GM23338 (cell line): ENCODE measurements around the gene MTCL3.

Source experiments
- ATAC-seq: fragments of 200-7000 bp; cut with Tn5 transposase; 3 replicates; pipeline ENCODE4 v1.9.1; 2020
- DNase-seq: peaks from one replicate; pipeline ENCODE4 v3.0.0-alpha.2; 2015; ENCODE audit warnings: low spot score
- H2AFZ ChIP-seq: fragments of 200-600 bp; sonication (generic); 2 replicates; pipeline ENCODE4 v1.8.0; 2016; ENCODE audit warnings: antibody characterized with exemption, mild to moderate bottlenecking, moderate library complexity
- H3F3A ChIP-seq: fragments of 200-600 bp; sonication (generic); replicated peaks from 2 replicates; pipeline ENCODE4 v1.8.0; 2017; ENCODE audit warnings: antibody characterized with exemption, mixed run types, low read depth
- H3K27ac ChIP-seq: fragments of 200-600 bp; sonication (generic); 2 replicates; pipeline ENCODE4 v1.6.1; 2016; ENCODE audit warnings: low read depth
- H3K27me3 ChIP-seq: fragments of 200-600 bp; sonication (generic); 2 replicates; pipeline ENCODE4 v1.8.0; 2016; ENCODE audit warnings: mild to moderate bottlenecking, mixed run types, moderate library complexity; ENCODE audit not compliant: insufficient read depth
- H3K36me3 ChIP-seq: fragments of 200-600 bp; sonication (generic); 2 replicates; pipeline ENCODE4 v1.8.0; 2016; ENCODE audit warnings: mild to moderate bottlenecking; ENCODE audit not compliant: insufficient read depth
- H3K4me1 ChIP-seq: fragments of 200-600 bp; sonication (generic); 2 replicates; pipeline ENCODE4 v1.8.0; 2016; ENCODE audit warnings: mild to moderate bottlenecking, moderate library complexity; ENCODE audit not compliant: insufficient read depth
- H3K4me2 ChIP-seq: fragments of 200-600 bp; sonication (generic); 2 replicates; pipeline ENCODE4 v1.7.1; 2017; ENCODE audit warnings: mixed run types
- H3K4me3 ChIP-seq: fragments of 200-600 bp; sonication (generic); 2 replicates; pipeline ENCODE4 v1.6.1; 2016; ENCODE audit warnings: mixed run types
- H3K79me2 ChIP-seq: fragments of 200-600 bp; sonication (generic); replicated peaks from 2 replicates; pipeline ENCODE4 v1.8.0; 2017; ENCODE audit warnings: mild to moderate bottlenecking; ENCODE audit not compliant: insufficient read depth
- H3K9me2 ChIP-seq: fragments of 200-600 bp; sonication (generic); 2 replicates; pipeline ENCODE4 v1.8.0; 2017; ENCODE audit not compliant: insufficient read depth
- H4K20me1 ChIP-seq: fragments of 200-600 bp; sonication (generic); replicated peaks from 2 replicates; pipeline ENCODE4 v1.8.0; 2017; ENCODE audit warnings: mild to moderate bottlenecking; ENCODE audit not compliant: insufficient read depth
- H3K27ac Mint-ChIP-seq: 2 replicates; pipeline ENCODE4 v1.8.0; 2020; ENCODE audit warnings: inconsistent platforms, mild to moderate bottlenecking, moderate library complexity, mixed read lengths
- H3K27me3 Mint-ChIP-seq: 3 replicates; pipeline ENCODE4 v1.8.0; 2022; ENCODE audit warnings: low read depth, mild to moderate bottlenecking, moderate library complexity, mixed read lengths, inconsistent platforms; ENCODE audit not compliant: insufficient read depth, poor library complexity
- H3K36me3 Mint-ChIP-seq: 3 replicates; pipeline ENCODE4 v1.8.0; 2021; ENCODE audit warnings: low read depth, mild to moderate bottlenecking, inconsistent platforms, moderate library complexity, mixed read lengths
- H3K4me1 Mint-ChIP-seq: 3 replicates; pipeline ENCODE4 v1.8.0; 2020; ENCODE audit warnings: mild to moderate bottlenecking, inconsistent platforms, mixed read lengths
- H3K4me3 Mint-ChIP-seq: 3 replicates; pipeline ENCODE4 v1.8.0; 2021; ENCODE audit warnings: moderate library complexity, mild to moderate bottlenecking, inconsistent platforms, mixed read lengths
- H3K9me3 Mint-ChIP-seq: 3 replicates; pipeline ENCODE4 v1.8.0; 2020; ENCODE audit warnings: moderate library complexity, mild to moderate bottlenecking, inconsistent platforms, mixed read lengths
- CREB1 ChIP-seq: fragments of 250-450 bp; sonication (Bioruptor Pico); IDR thresholded peaks from 2 replicates; pipeline ENCODE4 v1.5.0; 2020; ENCODE audit warnings: low read depth, mild to moderate bottlenecking, moderate library complexity
- CTCF ChIP-seq, 2 experiments: fragments of 200-600 bp in 1 of 2; sonication (generic) in 1 of 2; conservative IDR thresholded peaks; 2 replicates each; pipeline versions ENCODE4 v1.5.1 to v1.6.1; 2016 to 2017; ENCODE audit warnings: antibody characterized with exemption in 2 of 2, low read depth in 2 of 2, mild to moderate bottlenecking in 2 of 2, moderate library complexity in 1 of 2
- ETS1 ChIP-seq: IDR thresholded peaks from 2 replicates; pipeline ENCODE4 v1.6.1; 2016; ENCODE audit warnings: antibody characterized with exemption
- EZH2 ChIP-seq: fragments of 200-600 bp; sonication (generic); IDR thresholded peaks from one replicate; pipeline ENCODE4 v1.8.0; 2017; ENCODE audit warnings: antibody characterized with exemption, mild to moderate bottlenecking, low read depth; ENCODE audit not compliant: unreplicated experiment
- EZH2phosphoT487 ChIP-seq: fragments of 200-600 bp; sonication (generic); IDR thresholded peaks from one replicate; pipeline ENCODE4 v1.8.1; 2018; ENCODE audit warnings: antibody characterized with exemption; ENCODE audit not compliant: unreplicated experiment
- JUNB ChIP-seq: IDR thresholded peaks from one replicate; pipeline ENCODE4 v1.6.1; 2016; ENCODE audit warnings: antibody characterized with exemption; ENCODE audit not compliant: unreplicated experiment
- NANOG ChIP-seq: IDR thresholded peaks from 2 replicates; pipeline ENCODE4 v1.6.1; 2016; ENCODE audit warnings: antibody characterized with exemption, borderline replicate concordance
- POLR2AphosphoS5 ChIP-seq: IDR thresholded peaks from 2 replicates; pipeline ENCODE4 v1.6.1; 2016; ENCODE audit warnings: antibody characterized with exemption, low read depth
- REST ChIP-seq: IDR thresholded peaks from one replicate; pipeline ENCODE4 v1.6.1; 2018; ENCODE audit warnings: antibody characterized with exemption; ENCODE audit not compliant: unreplicated experiment
- STAT1 ChIP-seq: IDR thresholded peaks from one replicate; pipeline ENCODE4 v1.6.1; 2016; ENCODE audit warnings: antibody characterized with exemption; ENCODE audit not compliant: unreplicated experiment
- ZNF114 ChIP-seq: fragments of 250-450 bp; sonication (Bioruptor Pico); IDR thresholded peaks from 2 replicates; pipeline ENCODE4 v1.5.0; 2020; ENCODE audit warnings: mild to moderate bottlenecking, moderate library complexity
- ZNF331 ChIP-seq: fragments of 250-450 bp; sonication (Bioruptor Pico); IDR thresholded peaks from 2 replicates; pipeline ENCODE4 v1.5.0; 2020; ENCODE audit warnings: low read depth, mild to moderate bottlenecking, moderate library complexity
- TF ChIP-seq, protein P1 (sequence below): fragments of 250-450 bp; sonication (Bioruptor Pico); IDR thresholded peaks from 2 replicates; pipeline ENCODE4 v1.5.0; 2020; ENCODE audit warnings: mild to moderate bottlenecking, moderate library complexity

Gene MTCL3

GRCh38 chr6:127518710-127519468 lies at the start of gene MTCL3:
Gene MTCL3 (minus strand): TSS chr6:127519335.
- peaks cover 22% of the 10 kb centered on the region for H3K27me3 ChIP-seq

More at GRCh38 chr6:127518710-127519468, at the start of gene MTCL3:
- peaks cover 21% of the 10 kb centered on the region for H3K27me3 Mint-ChIP-seq
- peak within 1 kb of the TSS; percentile 96 for H3K4me2 ChIP-seq
- H4K20me1 ChIP-seq: peaks cover 5% of the 10 kb centered on the region; the same call in 1 of the 2 replicates
- peak within 1 kb of the TSS; percentile 94 for H2AFZ ChIP-seq
- H3K4me3 Mint-ChIP-seq: peak within 1 kb of the TSS; percentile 86
- 0 out of 2 replicates have a peak, but pooled peaks cover 6% of the 10 kb centered on the region for H3F3A ChIP-seq
- ATAC-seq (peak; percentile 10), DNase-seq (peak; percentile 89)
- peak within 1 kb of the TSS; percentile 79 for H3K27ac Mint-ChIP-seq
- TF ChIP-seq JUNB (peak; percentile 26), EZH2phosphoT487 (no peak), ETS1 (no peak), EZH2 (no peak), CTCF (conservative IDR thresholded peaks at IDR 0.05; ENCODE audit: low read depth in 2 of 2) (no peak), POLR2AphosphoS5 (no peak; the same call in 1 of the 2 replicates), NANOG (no peak), ZNF114 (no peak), REST (no peak), ZNF331 (CRISPR knock-in tag) (no peak), STAT1 (no peak), CREB1 (CRISPR knock-in tag) (peak; percentile 41)
- TF ChIP-seq, protein P1, sequence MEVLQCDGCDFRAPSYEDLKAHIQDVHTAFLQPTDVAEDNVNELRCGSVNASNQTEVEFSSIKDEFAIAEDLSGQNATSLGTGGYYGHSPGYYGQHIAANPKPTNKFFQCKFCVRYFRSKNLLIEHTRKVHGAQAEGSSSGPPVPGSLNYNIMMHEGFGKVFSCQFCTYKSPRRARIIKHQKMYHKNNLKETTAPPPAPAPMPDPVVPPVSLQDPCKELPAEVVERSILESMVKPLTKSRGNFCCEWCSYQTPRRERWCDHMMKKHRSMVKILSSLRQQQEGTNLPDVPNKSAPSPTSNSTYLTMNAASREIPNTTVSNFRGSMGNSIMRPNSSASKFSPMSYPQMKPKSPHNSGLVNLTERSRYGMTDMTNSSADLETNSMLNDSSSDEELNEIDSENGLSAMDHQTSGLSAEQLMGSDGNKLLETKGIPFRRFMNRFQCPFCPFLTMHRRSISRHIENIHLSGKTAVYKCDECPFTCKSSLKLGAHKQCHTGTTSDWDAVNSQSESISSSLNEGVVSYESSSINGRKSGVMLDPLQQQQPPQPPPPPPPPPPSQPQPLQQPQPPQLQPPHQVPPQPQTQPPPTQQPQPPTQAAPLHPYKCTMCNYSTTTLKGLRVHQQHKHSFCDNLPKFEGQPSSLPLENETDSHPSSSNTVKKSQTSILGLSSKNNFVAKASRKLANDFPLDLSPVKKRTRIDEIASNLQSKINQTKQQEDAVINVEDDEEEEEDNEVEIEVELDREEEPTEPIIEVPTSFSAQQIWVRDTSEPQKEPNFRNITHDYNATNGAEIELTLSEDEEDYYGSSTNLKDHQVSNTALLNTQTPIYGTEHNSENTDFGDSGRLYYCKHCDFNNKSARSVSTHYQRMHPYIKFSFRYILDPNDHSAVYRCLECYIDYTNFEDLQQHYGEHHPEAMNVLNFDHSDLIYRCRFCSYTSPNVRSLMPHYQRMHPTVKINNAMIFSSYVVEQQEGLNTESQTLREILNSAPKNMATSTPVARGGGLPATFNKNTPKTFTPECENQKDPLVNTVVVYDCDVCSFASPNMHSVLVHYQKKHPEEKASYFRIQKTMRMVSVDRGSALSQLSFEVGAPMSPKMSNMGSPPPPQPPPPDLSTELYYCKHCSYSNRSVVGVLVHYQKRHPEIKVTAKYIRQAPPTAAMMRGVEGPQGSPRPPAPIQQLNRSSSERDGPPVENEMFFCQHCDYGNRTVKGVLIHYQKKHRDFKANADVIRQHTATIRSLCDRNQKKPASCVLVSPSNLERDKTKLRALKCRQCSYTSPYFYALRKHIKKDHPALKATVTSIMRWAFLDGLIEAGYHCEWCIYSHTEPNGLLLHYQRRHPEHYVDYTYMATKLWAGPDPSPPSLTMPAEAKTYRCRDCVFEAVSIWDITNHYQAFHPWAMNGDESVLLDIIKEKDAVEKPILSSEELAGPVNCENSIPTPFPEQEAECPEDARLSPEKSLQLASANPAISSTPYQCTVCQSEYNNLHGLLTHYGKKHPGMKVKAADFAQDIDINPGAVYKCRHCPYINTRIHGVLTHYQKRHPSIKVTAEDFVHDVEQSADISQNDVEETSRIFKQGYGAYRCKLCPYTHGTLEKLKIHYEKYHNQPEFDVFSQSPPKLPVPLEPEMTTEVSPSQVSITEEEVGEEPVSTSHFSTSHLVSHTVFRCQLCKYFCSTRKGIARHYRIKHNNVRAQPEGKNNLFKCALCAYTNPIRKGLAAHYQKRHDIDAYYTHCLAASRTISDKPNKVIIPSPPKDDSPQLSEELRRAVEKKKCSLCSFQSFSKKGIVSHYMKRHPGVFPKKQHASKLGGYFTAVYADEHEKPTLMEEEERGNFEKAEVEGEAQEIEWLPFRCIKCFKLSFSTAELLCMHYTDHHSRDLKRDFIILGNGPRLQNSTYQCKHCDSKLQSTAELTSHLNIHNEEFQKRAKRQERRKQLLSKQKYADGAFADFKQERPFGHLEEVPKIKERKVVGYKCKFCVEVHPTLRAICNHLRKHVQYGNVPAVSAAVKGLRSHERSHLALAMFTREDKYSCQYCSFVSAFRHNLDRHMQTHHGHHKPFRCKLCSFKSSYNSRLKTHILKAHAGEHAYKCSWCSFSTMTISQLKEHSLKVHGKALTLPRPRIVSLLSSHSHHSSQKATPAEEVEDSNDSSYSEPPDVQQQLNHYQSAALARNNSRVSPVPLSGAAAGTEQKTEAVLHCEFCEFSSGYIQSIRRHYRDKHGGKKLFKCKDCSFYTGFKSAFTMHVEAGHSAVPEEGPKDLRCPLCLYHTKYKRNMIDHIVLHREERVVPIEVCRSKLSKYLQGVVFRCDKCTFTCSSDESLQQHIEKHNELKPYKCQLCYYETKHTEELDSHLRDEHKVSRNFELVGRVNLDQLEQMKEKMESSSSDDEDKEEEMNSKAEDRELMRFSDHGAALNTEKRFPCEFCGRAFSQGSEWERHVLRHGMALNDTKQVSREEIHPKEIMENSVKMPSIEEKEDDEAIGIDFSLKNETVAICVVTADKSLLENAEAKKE (CRISPR knock-in tag): no peak
- H3K4me1 ChIP-seq: peaks cover 23% of the 10 kb centered on the region
- H3K36me3 ChIP-seq: no peaks in the 10 kb centered on the region
- H3K79me2 ChIP-seq: 0 out of 2 replicates have a peak, but pooled peaks cover 8% of the 10 kb centered on the region
- peaks cover 32% of the 10 kb centered on the region for H3K4me1 Mint-ChIP-seq
- no peaks in the 10 kb centered on the region for H3K9me2 ChIP-seq
- peak within 1 kb of the TSS; percentile 90 for H3K27ac ChIP-seq
- peak within 1 kb of the TSS; percentile 89 for H3K4me3 ChIP-seq
- no peaks in the 10 kb centered on the region for H3K9me3 Mint-ChIP-seq
- H3K36me3 Mint-ChIP-seq: peaks cover 7% of the 10 kb centered on the region
